ENCODE data around the gene COPS7B.

Gene COPS7B

GRCh38 chr2:231737761-231738160 lies 48.5 kb upstream of the COPS7B start:
- Histone ChIP-seq H3K4me3 (ENCODE audit: low read depth, low read length) (no peak overlapping the region), H3K27ac (ENCODE audit: extremely low read depth, low read depth, low read length) (no peak overlapping the region), H3K4me1 (ENCODE audit: control insufficient read depth, insufficient read depth, low read length) (no peaks in the 10 kb centered on the region), H3K9me3 (ENCODE audit: control insufficient read depth, insufficient read depth, low read depth, low read length) (no peaks in the 10 kb centered on the region), H3K36me3 (ENCODE audit: control insufficient read depth in 2 of 2, insufficient read depth in 1 of 2, low read length in 2 of 2) (peaks cover 0 to 26% of the 10 kb centered on the region in 2 experiments; a peak in 2 of 3 replicates)
- no peak for TF ChIP-seq ZBTB20 (tag by site-specific recombination; IDR thresholded peaks at IDR 0.05)
- TF ChIP-seq IKZF3 (tag by site-specific recombination; IDR thresholded peaks at IDR 0.05) = no peak
- TF ChIP-seq, protein P1, sequence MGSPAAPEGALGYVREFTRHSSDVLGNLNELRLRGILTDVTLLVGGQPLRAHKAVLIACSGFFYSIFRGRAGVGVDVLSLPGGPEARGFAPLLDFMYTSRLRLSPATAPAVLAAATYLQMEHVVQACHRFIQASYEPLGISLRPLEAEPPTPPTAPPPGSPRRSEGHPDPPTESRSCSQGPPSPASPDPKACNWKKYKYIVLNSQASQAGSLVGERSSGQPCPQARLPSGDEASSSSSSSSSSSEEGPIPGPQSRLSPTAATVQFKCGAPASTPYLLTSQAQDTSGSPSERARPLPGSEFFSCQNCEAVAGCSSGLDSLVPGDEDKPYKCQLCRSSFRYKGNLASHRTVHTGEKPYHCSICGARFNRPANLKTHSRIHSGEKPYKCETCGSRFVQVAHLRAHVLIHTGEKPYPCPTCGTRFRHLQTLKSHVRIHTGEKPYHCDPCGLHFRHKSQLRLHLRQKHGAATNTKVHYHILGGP (tag by site-specific recombination; IDR thresholded peaks at IDR 0.05) = no peak
- TF ChIP-seq ZNF530 (tag by site-specific recombination; IDR thresholded peaks at IDR 0.05; ENCODE audit: low read depth) = no peak
- no peak for TF ChIP-seq ZNF76 (tag by site-specific recombination; IDR thresholded peaks at IDR 0.05; ENCODE audit: borderline replicate concordance, low read depth)
- TF ChIP-seq ZNF791 (tag by site-specific recombination; IDR thresholded peaks at IDR 0.05) = no peak
- ChIA-PET POLR2A (interaction anchor here (0.8 kb wide), 1 partner anchor 12 kb away, joined by 3 read pairs; no protein-coding TSS in a partner anchor), CTCF (interaction anchor here (0.5 to 1.3 kb wide), 2 partner anchors 23 to 483 kb away, joined by 4 to 5 read pairs; no protein-coding TSS in a partner anchor)

DNA sequence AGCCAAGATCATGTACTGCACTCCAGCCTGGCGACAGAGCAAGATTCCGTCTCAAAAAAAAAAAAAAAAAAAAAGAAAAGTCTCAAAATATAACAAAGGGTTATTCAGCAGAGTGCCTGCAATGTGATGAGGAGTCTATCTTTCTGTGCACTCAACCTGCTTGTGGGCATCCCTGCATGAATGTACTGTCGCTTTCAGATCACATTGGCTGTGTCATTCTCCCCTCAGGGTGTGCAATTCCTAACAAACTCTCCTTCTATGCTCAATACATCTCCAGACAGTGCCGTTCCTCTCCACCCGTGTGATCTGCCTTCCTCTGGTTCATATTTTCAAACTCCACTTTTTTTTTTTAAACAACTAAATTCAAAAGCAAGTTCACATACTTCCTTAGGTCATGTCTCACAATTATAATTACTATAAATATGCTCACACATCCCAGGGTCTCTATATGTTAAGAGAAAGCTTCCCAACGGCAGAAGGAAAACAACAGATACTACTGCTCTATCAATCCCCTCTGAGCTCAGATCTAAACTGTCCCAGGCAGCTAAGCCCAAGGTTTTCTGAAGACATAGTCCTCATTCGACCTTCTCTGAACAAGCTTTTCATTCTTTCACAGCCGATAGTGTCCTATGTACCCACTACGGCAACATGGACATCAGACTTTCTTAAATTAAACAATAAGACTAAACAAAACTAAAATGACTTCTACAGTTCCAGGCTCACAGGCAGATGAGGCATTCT lies 42.7 kb upstream of the COPS7B start:
- H3K4me1 ChIP-seq (ENCODE audit: control insufficient read depth, insufficient read depth, low read length) = no peaks in the 10 kb centered on the region
- no peak overlapping the region for H3K27ac ChIP-seq (ENCODE audit: extremely low read depth, low read depth, low read length)
- ChIA-PET POLR2A (no interaction called here), CTCF (interaction anchor here (0.6 to 0.7 kb wide), 2 partner anchors 10 to 162 kb away, joined by 3 read pairs; no protein-coding TSS in a partner anchor)
- H3K4me3 ChIP-seq (ENCODE audit: low read depth, low read length) = no peak overlapping the region
- no peaks in the 10 kb centered on the region for H3K9me3 ChIP-seq (ENCODE audit: control insufficient read depth, insufficient read depth, low read depth, low read length)
- peaks cover 0 to 3% of the 10 kb centered on the region in 2 experiments; a peak in 2 of 3 replicates for H3K36me3 ChIP-seq (ENCODE audit: control insufficient read depth in 2 of 2, insufficient read depth in 1 of 2, low read length in 2 of 2)
- TF ChIP-seq ZNF10 (tag by site-specific recombination; IDR thresholded peaks at IDR 0.05) = no peak
- TF ChIP-seq, protein P2, sequence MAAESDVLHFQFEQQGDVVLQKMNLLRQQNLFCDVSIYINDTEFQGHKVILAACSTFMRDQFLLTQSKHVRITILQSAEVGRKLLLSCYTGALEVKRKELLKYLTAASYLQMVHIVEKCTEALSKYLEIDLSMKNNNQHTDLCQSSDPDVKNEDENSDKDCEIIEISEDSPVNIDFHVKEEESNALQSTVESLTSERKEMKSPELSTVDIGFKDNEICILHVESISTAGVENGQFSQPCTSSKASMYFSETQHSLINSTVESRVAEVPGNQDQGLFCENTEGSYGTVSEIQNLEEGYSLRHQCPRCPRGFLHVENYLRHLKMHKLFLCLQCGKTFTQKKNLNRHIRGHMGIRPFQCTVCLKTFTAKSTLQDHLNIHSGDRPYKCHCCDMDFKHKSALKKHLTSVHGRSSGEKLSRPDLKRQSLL (tag by site-specific recombination; IDR thresholded peaks at IDR 0.05) = no peak
- no peak for TF ChIP-seq ZBTB1 (tag by site-specific recombination; IDR thresholded peaks at IDR 0.05)
- TF ChIP-seq, protein P3, sequence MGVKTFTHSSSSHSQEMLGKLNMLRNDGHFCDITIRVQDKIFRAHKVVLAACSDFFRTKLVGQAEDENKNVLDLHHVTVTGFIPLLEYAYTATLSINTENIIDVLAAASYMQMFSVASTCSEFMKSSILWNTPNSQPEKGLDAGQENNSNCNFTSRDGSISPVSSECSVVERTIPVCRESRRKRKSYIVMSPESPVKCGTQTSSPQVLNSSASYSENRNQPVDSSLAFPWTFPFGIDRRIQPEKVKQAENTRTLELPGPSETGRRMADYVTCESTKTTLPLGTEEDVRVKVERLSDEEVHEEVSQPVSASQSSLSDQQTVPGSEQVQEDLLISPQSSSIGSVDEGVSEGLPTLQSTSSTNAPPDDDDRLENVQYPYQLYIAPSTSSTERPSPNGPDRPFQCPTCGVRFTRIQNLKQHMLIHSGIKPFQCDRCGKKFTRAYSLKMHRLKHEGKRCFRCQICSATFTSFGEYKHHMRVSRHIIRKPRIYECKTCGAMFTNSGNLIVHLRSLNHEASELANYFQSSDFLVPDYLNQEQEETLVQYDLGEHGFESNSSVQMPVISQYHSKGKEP (tag by site-specific recombination; IDR thresholded peaks at IDR 0.05) = no peak
- TF ChIP-seq, protein P4, sequence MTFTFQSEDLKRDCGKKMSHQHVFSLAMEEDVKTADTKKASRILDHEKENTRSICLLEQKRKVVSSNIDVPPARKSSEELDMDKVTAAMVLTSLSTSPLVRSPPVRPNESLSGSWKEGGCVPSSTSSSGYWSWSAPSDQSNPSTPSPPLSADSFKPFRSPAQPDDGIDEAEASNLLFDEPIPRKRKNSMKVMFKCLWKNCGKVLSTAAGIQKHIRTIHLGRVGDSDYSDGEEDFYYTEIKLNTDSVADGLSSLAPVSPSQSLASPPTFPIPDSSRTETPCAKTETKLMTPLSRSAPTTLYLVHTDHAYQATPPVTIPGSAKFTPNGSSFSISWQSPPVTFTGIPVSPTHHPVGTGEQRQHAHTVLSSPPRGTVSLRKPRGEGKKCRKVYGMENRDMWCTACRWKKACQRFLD (tag by site-specific recombination; IDR thresholded peaks at IDR 0.05) = no peak
- no peak for TF ChIP-seq ZNF221 (tag by site-specific recombination; IDR thresholded peaks at IDR 0.05; ENCODE audit: borderline replicate concordance)
- no peak for TF ChIP-seq ZFHX2 (tag by site-specific recombination; conservative IDR thresholded peaks at IDR 0.05)
- no peak for TF ChIP-seq ZNF214 (tag by site-specific recombination; IDR thresholded peaks at IDR 0.05; ENCODE audit: borderline replicate concordance)
- no peak for TF ChIP-seq KLF7 (tag by site-specific recombination; IDR thresholded peaks at IDR 0.05; ENCODE audit: borderline replicate concordance)
- TF ChIP-seq ZNF132 (tag by site-specific recombination; IDR thresholded peaks at IDR 0.05; ENCODE audit: borderline replicate concordance) = no peak
- no peak for TF ChIP-seq ZNF707 (tag by site-specific recombination; IDR thresholded peaks at IDR 0.05)
- no peak for TF ChIP-seq PRDM2 (tag by site-specific recombination; IDR thresholded peaks at IDR 0.05; ENCODE audit: borderline replicate concordance)
- TF ChIP-seq OVOL3 (tag by site-specific recombination; IDR thresholded peaks at IDR 0.05) = no peak
- no peak for TF ChIP-seq ZNF529 (tag by site-specific recombination; IDR thresholded peaks at IDR 0.05; ENCODE audit: insufficient replicate concordance)
- TF ChIP-seq, protein P5, sequence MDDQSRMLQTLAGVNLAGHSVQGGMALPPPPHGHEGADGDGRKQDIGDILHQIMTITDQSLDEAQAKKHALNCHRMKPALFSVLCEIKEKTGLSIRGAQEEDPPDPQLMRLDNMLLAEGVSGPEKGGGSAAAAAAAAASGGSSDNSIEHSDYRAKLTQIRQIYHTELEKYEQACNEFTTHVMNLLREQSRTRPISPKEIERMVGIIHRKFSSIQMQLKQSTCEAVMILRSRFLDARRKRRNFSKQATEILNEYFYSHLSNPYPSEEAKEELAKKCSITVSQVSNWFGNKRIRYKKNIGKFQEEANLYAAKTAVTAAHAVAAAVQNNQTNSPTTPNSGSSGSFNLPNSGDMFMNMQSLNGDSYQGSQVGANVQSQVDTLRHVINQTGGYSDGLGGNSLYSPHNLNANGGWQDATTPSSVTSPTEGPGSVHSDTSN (CRISPR knock-in tag; IDR thresholded peaks at IDR 0.05) = no peak

Measured in HEK293 (cell line).